HepG2 (cell line): ENCODE results near the gene ZBTB48. TPM values are rescaled to one million over a fixed set of nuclear protein-coding genes. Genes with fewer than 3 reads are reported as not detected.

ENCODE experiments used
- ELF1 ChIP-seq: sonication (generic); formaldehyde crosslinking; IDR thresholded peaks from 2 replicates; pipeline ENCODE4 v1.4.0; 2020; ENCODE audit warnings: missing genetic modification reagents
- MAFG ChIP-seq: sonication (generic); formaldehyde crosslinking; IDR thresholded peaks from 2 replicates; pipeline ENCODE4 v1.5.1; 2020; ENCODE audit warnings: mild to moderate bottlenecking, missing genetic modification reagents
- MED13 ChIP-seq: sonication (generic); formaldehyde crosslinking; IDR thresholded peaks from 2 replicates; pipeline ENCODE4 v1.5.0; 2020; ENCODE audit warnings: missing genetic modification reagents
- NCOA2 ChIP-seq: sonication (generic); formaldehyde crosslinking; IDR thresholded peaks from 2 replicates; pipeline ENCODE4 v1.8.0; 2022; ENCODE audit warnings: inconsistent platforms
- NKX3-1 ChIP-seq: sonication (generic); formaldehyde crosslinking; IDR thresholded peaks from 2 replicates; pipeline ENCODE4 v1.5.0; 2020; ENCODE audit warnings: missing genetic modification reagents
- NONO ChIP-seq, 2 experiments: fragments of 450-650 bp in 1 of 2; sonication (generic) in 1 of 2; formaldehyde crosslinking in 1 of 2; IDR thresholded peaks in 1 of 2; conservative IDR thresholded peaks in 1 of 2; 2 replicates each; pipeline versions ENCODE4 v1.6.1 to v1.8.0; 2017 to 2022; ENCODE audit warnings: mild to moderate bottlenecking in 1 of 2, missing genetic modification reagents in 1 of 2, moderate library complexity in 1 of 2
- NR2C2 ChIP-seq: sonication (generic); formaldehyde crosslinking; IDR thresholded peaks from 2 replicates; pipeline ENCODE4 v1.4.0; 2020; ENCODE audit warnings: missing genetic modification reagents, mild to moderate bottlenecking, moderate library complexity, borderline replicate concordance
- POGK ChIP-seq: sonication (generic); formaldehyde crosslinking; conservative IDR thresholded peaks from 2 replicates; pipeline ENCODE4 v1.8.0; 2022; ENCODE audit warnings: mild to moderate bottlenecking, moderate library complexity, missing genetic modification reagents
- RAD21 ChIP-seq: fragments of 450-650 bp; formaldehyde crosslinking; IDR thresholded peaks from 2 replicates; pipeline ENCODE4 v1.5.0; 2020; ENCODE audit warnings: mild to moderate bottlenecking
- RBAK ChIP-seq: sonication (generic); formaldehyde crosslinking; IDR thresholded peaks from 2 replicates; pipeline ENCODE4 v1.5.1; 2020; ENCODE audit warnings: mild to moderate bottlenecking, missing genetic modification reagents
- ZNF180 ChIP-seq: sonication (generic); formaldehyde crosslinking; IDR thresholded peaks from 2 replicates; pipeline ENCODE4 v1.4.0; 2020; ENCODE audit warnings: low read depth, missing genetic modification reagents, borderline replicate concordance
- ZNF605 ChIP-seq: sonication (generic); formaldehyde crosslinking; IDR thresholded peaks from 2 replicates; pipeline ENCODE4 v1.8.0; 2022; ENCODE audit warnings: mild to moderate bottlenecking, missing genetic modification reagents
- ZNF639 ChIP-seq: conservative IDR thresholded peaks from 2 replicates; pipeline ENCODE4 v1.6.1; 2018; ENCODE audit warnings: missing genetic modification reagents
- ZNF709 ChIP-seq: sonication (generic); formaldehyde crosslinking; IDR thresholded peaks from 2 replicates; pipeline ENCODE4 v1.5.0; 2020; ENCODE audit warnings: mild to moderate bottlenecking, missing genetic modification reagents
- ZNF883 ChIP-seq: sonication (generic); formaldehyde crosslinking; IDR thresholded peaks from 2 replicates; pipeline ENCODE4 v1.5.1; 2020; ENCODE audit warnings: mild to moderate bottlenecking, missing genetic modification reagents; ENCODE audit errors: not compliant biosample characterization
- polyA plus RNA-seq, 8 experiments: library from polyadenylated mRNA; depleted of rRNA in 3 of 8; stranded (reverse) in 7 of 8; unstranded in 1 of 8; fragments of >200 nt; fragmentation: Illumina TruSeq in 4 of 8; extraction: Trizol in 4 of 8; gene quantifications; 2 replicates each; pipeline versions ENCODE4 v1.2.1 to v1.2.3, GENCODE V29; 2011 to 2016; ENCODE audit warnings: low read depth in 4 of 8, missing spikeins in 1 of 8, mixed read lengths in 1 of 8; ENCODE audit not compliant: insufficient read depth in 1 of 8
- total RNA-seq, 5 experiments: library from RNA; depleted of rRNA; stranded (reverse); fragments of >200 nt; fragmentation: Illumina TruSeq; extraction: Trizol; gene quantifications; 2 replicates each; pipeline ENCODE4 v1.2.3, GENCODE V29; 2016; ENCODE audit warnings: low read depth in 1 of 5
- TF ChIP-seq, protein P1 (sequence below): IDR thresholded peaks from 2 replicates; pipeline ENCODE4 v1.6.1; 2016; ENCODE audit warnings: control low read depth
- TF ChIP-seq, protein P2 (sequence below): sonication (generic); formaldehyde crosslinking; IDR thresholded peaks from 2 replicates; pipeline ENCODE4 v1.5.0; 2020; ENCODE audit warnings: missing genetic modification reagents, mild to moderate bottlenecking, borderline replicate concordance
- TF ChIP-seq, protein P3 (sequence below): sonication (generic); formaldehyde crosslinking; IDR thresholded peaks from 2 replicates; pipeline ENCODE4 v1.5.1; 2020; ENCODE audit warnings: mild to moderate bottlenecking, moderate library complexity, missing genetic modification reagents
- TF ChIP-seq, protein P4 (sequence below): IDR thresholded peaks from 2 replicates; pipeline ENCODE4 v1.6.1; 2012; ENCODE audit warnings: low read length, improper control_type of control experiment

Gene ZBTB48
- total and polyA plus RNA-seq, 2 of the 13 experiments (the other 11 are each of a cell fraction or from before 2014, with no cell fraction given): 13.0 to 17.1 TPM

DNA sequence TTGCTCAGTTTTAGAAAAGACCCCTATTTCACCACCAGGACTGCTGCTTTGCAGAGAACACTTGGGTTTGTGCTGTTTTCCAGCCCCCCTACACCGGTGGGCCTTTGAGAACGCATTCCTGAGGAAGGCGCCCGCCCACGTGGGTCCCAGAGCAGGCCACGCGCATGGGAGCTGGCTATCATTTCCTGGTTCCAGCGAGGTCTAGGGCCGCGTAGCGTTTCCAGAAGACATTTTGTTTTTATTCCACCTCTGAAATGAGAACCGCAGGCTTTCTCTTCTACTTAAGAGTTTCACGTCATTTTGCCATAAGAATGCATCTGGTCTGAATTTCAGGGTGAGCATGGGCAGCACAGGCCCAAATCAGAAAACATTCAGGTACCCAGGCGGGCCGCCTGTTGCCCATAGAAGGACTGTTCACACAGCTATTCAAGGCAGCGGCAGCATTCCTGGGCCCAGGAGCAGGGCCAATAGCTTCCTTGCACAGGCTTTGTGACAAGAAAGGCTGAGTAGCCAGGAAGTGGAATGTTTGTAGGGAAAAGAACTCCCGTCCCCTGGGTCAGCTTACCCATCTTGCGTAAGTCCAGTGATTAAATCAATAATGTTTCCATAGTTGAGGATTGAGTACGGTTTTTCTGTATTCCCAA is 24.2 kb downstream of the ZBTB48 start (continued):
- TF ChIP-seq NR2C2 (CRISPR knock-in tag) (peak; percentile 33; the same call in 1 of the 2 replicates), ELF1 (CRISPR knock-in tag) (peak; percentile 82), NCOA2 (CRISPR knock-in tag) (peak; percentile 67), RBAK (CRISPR knock-in tag) (no peak), RAD21 (CRISPR knock-in tag) (no peak), ZNF605 (CRISPR knock-in tag) (peak; percentile 81), ZNF709 (CRISPR knock-in tag) (peak; percentile 44; the same call in 1 of the 2 replicates), MED13 (no peak), POGK (CRISPR knock-in tag) (peak; percentile 64), NONO (IDR thresholded peaks at IDR 0.05) (no peak), NONO (CRISPR knock-in tag; conservative IDR thresholded peaks at IDR 0.05) (peak; percentile 81; the same call in 1 of the 2 replicates), ZNF639 (CRISPR knock-in tag) (no peak), ZNF180 (CRISPR knock-in tag) (peak; percentile 25; the same call in 1 of the 2 replicates), MAFG (CRISPR knock-in tag) (no peak), ZNF883 (CRISPR knock-in tag) (no peak), NKX3-1 (CRISPR knock-in tag) (no peak; the same call in 1 of the 2 replicates)
- TF ChIP-seq, protein P1, sequence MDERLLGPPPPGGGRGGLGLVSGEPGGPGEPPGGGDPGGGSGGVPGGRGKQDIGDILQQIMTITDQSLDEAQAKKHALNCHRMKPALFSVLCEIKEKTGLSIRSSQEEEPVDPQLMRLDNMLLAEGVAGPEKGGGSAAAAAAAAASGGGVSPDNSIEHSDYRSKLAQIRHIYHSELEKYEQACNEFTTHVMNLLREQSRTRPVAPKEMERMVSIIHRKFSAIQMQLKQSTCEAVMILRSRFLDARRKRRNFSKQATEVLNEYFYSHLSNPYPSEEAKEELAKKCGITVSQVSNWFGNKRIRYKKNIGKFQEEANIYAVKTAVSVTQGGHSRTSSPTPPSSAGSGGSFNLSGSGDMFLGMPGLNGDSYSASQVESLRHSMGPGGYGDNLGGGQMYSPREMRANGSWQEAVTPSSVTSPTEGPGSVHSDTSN: no peak
- TF ChIP-seq, protein P2, sequence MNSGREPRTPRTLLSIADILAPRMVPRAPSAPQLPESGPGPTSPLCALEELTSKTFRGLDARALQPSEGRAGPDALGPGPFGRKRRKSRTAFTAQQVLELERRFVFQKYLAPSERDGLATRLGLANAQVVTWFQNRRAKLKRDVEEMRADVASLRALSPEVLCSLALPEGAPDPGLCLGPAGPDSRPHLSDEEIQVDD (CRISPR knock-in tag): no peak
- TF ChIP-seq, protein P3, sequence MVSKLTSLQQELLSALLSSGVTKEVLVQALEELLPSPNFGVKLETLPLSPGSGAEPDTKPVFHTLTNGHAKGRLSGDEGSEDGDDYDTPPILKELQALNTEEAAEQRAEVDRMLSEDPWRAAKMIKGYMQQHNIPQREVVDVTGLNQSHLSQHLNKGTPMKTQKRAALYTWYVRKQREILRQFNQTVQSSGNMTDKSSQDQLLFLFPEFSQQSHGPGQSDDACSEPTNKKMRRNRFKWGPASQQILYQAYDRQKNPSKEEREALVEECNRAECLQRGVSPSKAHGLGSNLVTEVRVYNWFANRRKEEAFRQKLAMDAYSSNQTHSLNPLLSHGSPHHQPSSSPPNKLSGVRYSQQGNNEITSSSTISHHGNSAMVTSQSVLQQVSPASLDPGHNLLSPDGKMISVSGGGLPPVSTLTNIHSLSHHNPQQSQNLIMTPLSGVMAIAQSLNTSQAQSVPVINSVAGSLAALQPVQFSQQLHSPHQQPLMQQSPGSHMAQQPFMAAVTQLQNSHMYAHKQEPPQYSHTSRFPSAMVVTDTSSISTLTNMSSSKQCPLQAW (CRISPR knock-in tag): no peak; the same call in 1 of the 2 replicates
- TF ChIP-seq, protein P4, sequence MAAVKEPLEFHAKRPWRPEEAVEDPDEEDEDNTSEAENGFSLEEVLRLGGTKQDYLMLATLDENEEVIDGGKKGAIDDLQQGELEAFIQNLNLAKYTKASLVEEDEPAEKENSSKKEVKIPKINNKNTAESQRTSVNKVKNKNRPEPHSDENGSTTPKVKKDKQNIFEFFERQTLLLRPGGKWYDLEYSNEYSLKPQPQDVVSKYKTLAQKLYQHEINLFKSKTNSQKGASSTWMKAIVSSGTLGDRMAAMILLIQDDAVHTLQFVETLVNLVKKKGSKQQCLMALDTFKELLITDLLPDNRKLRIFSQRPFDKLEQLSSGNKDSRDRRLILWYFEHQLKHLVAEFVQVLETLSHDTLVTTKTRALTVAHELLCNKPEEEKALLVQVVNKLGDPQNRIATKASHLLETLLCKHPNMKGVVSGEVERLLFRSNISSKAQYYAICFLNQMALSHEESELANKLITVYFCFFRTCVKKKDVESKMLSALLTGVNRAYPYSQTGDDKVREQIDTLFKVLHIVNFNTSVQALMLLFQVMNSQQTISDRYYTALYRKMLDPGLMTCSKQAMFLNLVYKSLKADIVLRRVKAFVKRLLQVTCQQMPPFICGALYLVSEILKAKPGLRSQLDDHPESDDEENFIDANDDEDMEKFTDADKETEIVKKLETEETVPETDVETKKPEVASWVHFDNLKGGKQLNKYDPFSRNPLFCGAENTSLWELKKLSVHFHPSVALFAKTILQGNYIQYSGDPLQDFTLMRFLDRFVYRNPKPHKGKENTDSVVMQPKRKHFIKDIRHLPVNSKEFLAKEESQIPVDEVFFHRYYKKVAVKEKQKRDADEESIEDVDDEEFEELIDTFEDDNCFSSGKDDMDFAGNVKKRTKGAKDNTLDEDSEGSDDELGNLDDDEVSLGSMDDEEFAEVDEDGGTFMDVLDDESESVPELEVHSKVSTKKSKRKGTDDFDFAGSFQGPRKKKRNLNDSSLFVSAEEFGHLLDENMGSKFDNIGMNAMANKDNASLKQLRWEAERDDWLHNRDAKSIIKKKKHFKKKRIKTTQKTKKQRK: no peak
